Suprapubic skin (tissue), 4 donors: ENCODE measurements around the gene TEX9. TPM values are rescaled to one million over a fixed set of nuclear protein-coding genes. Genes with fewer than 3 reads are reported as not detected.

Experiments used
- DNase-seq, 2 donors: peaks; one replicate each; pipeline ENCODE4 v3.0.0-alpha.2; 2019; ENCODE audit warnings: low spot score in 2 of 2
- H3K27ac ChIP-seq: fragments of 200-600 bp; sonication (generic); one replicate; pipeline ENCODE4 v1.5.1; 2019
- H3K27me3 ChIP-seq: fragments of 200-600 bp; sonication (generic); one replicate; pipeline ENCODE4 v1.5.1; 2019
- H3K36me3 ChIP-seq: fragments of 200-600 bp; sonication (generic); one replicate; pipeline ENCODE4 v1.5.1; 2019
- H3K4me1 ChIP-seq: fragments of 200-600 bp; sonication (generic); one replicate; pipeline ENCODE4 v1.5.1; 2019
- H3K4me3 ChIP-seq: fragments of 200-600 bp; sonication (generic); one replicate; pipeline ENCODE4 v1.5.1; 2019; ENCODE audit warnings: mild to moderate bottlenecking
- H3K9me3 ChIP-seq: fragments of 200-600 bp; sonication (generic); one replicate; pipeline ENCODE4 v1.5.1; 2019
- CTCF ChIP-seq, 2 donors: fragments of 200-600 bp in 1 of 2; fragments of 450-650 bp in 1 of 2; sonication (generic) in 1 of 2; IDR thresholded peaks; one replicate each; pipeline ENCODE4 v1.5.1; 2016 to 2019; ENCODE audit warnings: antibody characterized with exemption in 2 of 2, mild to moderate bottlenecking in 1 of 2, moderate library complexity in 1 of 2
- EP300 ChIP-seq: sonication (generic); formaldehyde crosslinking; IDR thresholded peaks from one replicate; pipeline ENCODE4 v1.6.1; 2017; ENCODE audit warnings: antibody characterized with exemption
- POLR2A ChIP-seq, 2 donors: fragments of 450-650 bp; IDR thresholded peaks; one replicate each; pipeline ENCODE4 v1.6.1; 2017; ENCODE audit warnings: antibody characterized with exemption in 2 of 2, mild to moderate bottlenecking in 2 of 2, moderate library complexity in 2 of 2
- POLR2AphosphoS5 ChIP-seq, 3 donors: sonication (generic); formaldehyde crosslinking; IDR thresholded peaks; one replicate each; pipeline ENCODE4 v1.6.1; 2017; ENCODE audit warnings: antibody characterized with exemption in 3 of 3
- WGBS: methylation state at CpG from one replicate; pipeline ENCODE4 v1.1.5; 2018; 5-methylcytosine and 5-hydroxymethylcytosine counted together
- total RNA-seq, 4 donors: library from RNA; depleted of rRNA; stranded (reverse); fragments of >200 nt; gene quantifications; one replicate each; pipeline ENCODE4 v1.1.0, GENCODE V29; 2016

Gene TEX9
- total RNA-seq, 4 donors from 2014 or later = 6.5 to 16.6 (median 8.9) TPM

- H3K36me3 ChIP-seq = no peaks in the 10 kb centered on the region
- H3K27me3 ChIP-seq = no peaks in the 10 kb centered on the region
- 78% methylated on average over 2 of the region's 2 CpGs for WGBS
- TF ChIP-seq CTCF (IDR thresholded peaks at IDR 0.05) (no peak), EP300 (no peak), POLR2A (IDR thresholded peaks at IDR 0.05) (no peak), POLR2AphosphoS5 (IDR thresholded peaks at IDR 0.05) (no peak)
- no peak overlapping the region for H3K4me3 ChIP-seq
- H3K9me3 ChIP-seq = no peaks in the 10 kb centered on the region
- no peak overlapping the region for H3K27ac ChIP-seq
- no peaks in the 10 kb centered on the region for H3K4me1 ChIP-seq
- no peak for DNase-seq
These were observed 107.1 kb downstream of the TEX9 start for GRCh38 chr15:56472278-56472677.

GRCh38 chr15:56473017-56473416, 107.8 kb downstream of the TEX9 start:
- 82% methylated on average over 1 of the region's 1 CpG for WGBS
- no peak overlapping the region for H3K27ac ChIP-seq
- no peaks in the 10 kb centered on the region for H3K9me3 ChIP-seq
- no peaks in the 10 kb centered on the region for H3K27me3 ChIP-seq
- H3K4me1 ChIP-seq = no peaks in the 10 kb centered on the region
- TF ChIP-seq POLR2AphosphoS5 (IDR thresholded peaks at IDR 0.05) (no peak), EP300 (no peak), CTCF (IDR thresholded peaks at IDR 0.05) (no peak), POLR2A (IDR thresholded peaks at IDR 0.05) (no peak)
- no peaks in the 10 kb centered on the region for H3K36me3 ChIP-seq
- no peak for DNase-seq
- no peak overlapping the region for H3K4me3 ChIP-seq

GRCh38 chr15:56475351-56475750, 110.1 kb downstream of the TEX9 start:
- no peak for DNase-seq
- TF ChIP-seq POLR2A (IDR thresholded peaks at IDR 0.05) (no peak), EP300 (no peak), POLR2AphosphoS5 (IDR thresholded peaks at IDR 0.05) (no peak), CTCF (IDR thresholded peaks at IDR 0.05) (no peak)

More at GRCh38 chr15:56475351-56475750, 110.1 kb downstream of the TEX9 start:
- Histone ChIP-seq H3K9me3 (no peaks in the 10 kb centered on the region), H3K4me3 (no peak overlapping the region), H3K27me3 (no peaks in the 10 kb centered on the region), H3K27ac (no peak overlapping the region), H3K4me1 (no peaks in the 10 kb centered on the region), H3K36me3 (no peaks in the 10 kb centered on the region)

Other genes starting within 250 kb of the TEX9 start
- 10 to 100 TPM; 17.8 to 40.4 (median 22.2) TPM for gene RFX7, start 121.5 kb upstream of the TEX9 start, total RNA-seq
- gene MNS1, start 99.7 kb downstream of the TEX9 start, total RNA-seq = 1 to 10 TPM in 1 of 4 donors, under 1 TPM in 1, not detected in 2; 0.23 to 1.6 TPM